H54 (cell line): ENCODE results near the gene IQCK.
"Not testable (repeated sequence)": the region's sequence is repeated elsewhere in the genome, so short reads cannot be mapped to it uniquely, and the experiment has no call there.

Experiments used
- DNase-seq: peaks from one replicate; pipeline ENCODE4 v3.0.0; 2011; ENCODE audit warnings: low spot score, mixed read lengths; ENCODE audit not compliant: insufficient read length
- FAIRE-seq: peaks from 3 replicates; lab custom pipeline; 2011; peaks lifted over from hg19 to GRCh38; lab: Jason Lieb, UNC
- POLR2A ChIP-seq: IDR thresholded peaks from 2 replicates; pipeline ENCODE4 v1.6.1; 2011; ENCODE audit warnings: low read depth, mild to moderate bottlenecking, low read length

IQCK gene

GRCh38 chr16:19717741-19718623 is at the start of gene IQCK, which contains the start of gene KNOP1:
IQCK (plus strand) TSS chr16:19718271; CDS start chr16:19718307, 36 bp downstream.
KNOP1 (minus strand) TSS chr16:19718227; CDS start chr16:19715035, 3,192 bp downstream.
- FAIRE-seq (no peak), DNase-seq (peak; percentile 94)
- peak; percentile 78; the same call in 1 of the 2 replicates for TF ChIP-seq POLR2A

- TF ChIP-seq POLR2A: no peak
- no peak for DNase-seq
- peak; percentile 33 for FAIRE-seq
Observed at GRCh38 chr16:19672378-19672777, 45.7 kb upstream of the IQCK start.

- TF ChIP-seq POLR2A: no peak
- FAIRE-seq: no peak
- no peak for DNase-seq
Observed at GRCh38 chr16:19674485-19674884, 43.6 kb upstream of the IQCK start.

- no peak for FAIRE-seq
- no peak for TF ChIP-seq POLR2A
- DNase-seq: no peak
Observed at GRCh38 chr16:19677402-19677801, 40.7 kb upstream of the IQCK start.

GRCh38 chr16:19678804-19679203 is 39.3 kb upstream of the IQCK start:
- DNase-seq: no peak
- FAIRE-seq: no peak
- no peak for TF ChIP-seq POLR2A

- not testable (repeated sequence) for FAIRE-seq, DNase-seq
Observed at GRCh38 chr16:19679281-19679680, 38.8 kb upstream of the IQCK start.

GRCh38 chr16:19680881-19681340 is 37.2 kb upstream of the IQCK start:
- TF ChIP-seq POLR2A: no peak
- no peak for DNase-seq
- FAIRE-seq: no peak

- no peak for TF ChIP-seq POLR2A
- DNase-seq (no peak), FAIRE-seq (no peak)
Observed at GRCh38 chr16:19681637-19682036, 36.4 kb upstream of the IQCK start.

- FAIRE-seq (no peak), DNase-seq (no peak)
- TF ChIP-seq POLR2A: no peak
Observed at GRCh38 chr16:19683453-19684236, 34.4 kb upstream of the IQCK start.

GRCh38 chr16:19685176-19685575 is 32.9 kb upstream of the IQCK start:
- DNase-seq (no peak), FAIRE-seq (no peak)
- TF ChIP-seq POLR2A: no peak

GRCh38 chr16:19687279-19687678 is 30.8 kb upstream of the IQCK start:
- no peak for FAIRE-seq
- no peak for DNase-seq
- no peak for TF ChIP-seq POLR2A

- DNase-seq: no peak
Observed at GRCh38 chr16:19688396-19689024, 29.6 kb upstream of the IQCK start.

GRCh38 chr16:19689342-19689741 is 28.7 kb upstream of the IQCK start:
- TF ChIP-seq POLR2A: no peak
- DNase-seq (no peak), FAIRE-seq (no peak)

More at GRCh38 chr16:19688396-19689024, 29.6 kb upstream of the IQCK start:
- TF ChIP-seq POLR2A: no peak
- no peak for FAIRE-seq

GRCh38 chr16:19690196-19690595 is 27.9 kb upstream of the IQCK start:
- no peak for TF ChIP-seq POLR2A
- DNase-seq (no peak), FAIRE-seq (no peak)
